Heart right ventricle (tissue), 16 donors: Measurements from ENCODE around the gene SCAF8. TPM values are rescaled to one million over a fixed set of nuclear protein-coding genes. Genes with fewer than 3 reads are reported as not detected.

Experiments
- ATAC-seq, 8 donors: fragments of 200-7000 bp; cut with Tn5 transposase; one replicate each; pipeline ENCODE4 v1.9.1; 2020; ENCODE audit warnings: mild to moderate bottlenecking in 8 of 8, moderate library complexity in 8 of 8, moderate number of reproducible peaks in 1 of 8
- DNase-seq, 2 donors: peaks; one replicate each; pipeline ENCODE4 v3.0.0-alpha.2; 2020
- H3K27ac ChIP-seq, 10 donors: fragments of 200-600 bp; sonication (generic) in 2 of 10; one replicate each; pipeline versions ENCODE4 v1.5.0 to v1.8.0; 2020 to 2022; ENCODE audit warnings: mild to moderate bottlenecking in 3 of 10
- H3K27me3 ChIP-seq, 7 donors: fragments of 200-600 bp; one replicate each; pipeline ENCODE4 v1.8.0; 2021 to 2022; ENCODE audit warnings: mild to moderate bottlenecking in 2 of 7
- H3K36me3 ChIP-seq, 9 donors: fragments of 200-600 bp; sonication (generic) in 1 of 9; one replicate each; pipeline versions ENCODE4 v1.5.0 to v1.8.0; 2020 to 2022; ENCODE audit warnings: mild to moderate bottlenecking in 2 of 9
- H3K4me1 ChIP-seq, 9 donors: fragments of 200-600 bp; sonication (generic) in 1 of 9; one replicate each; pipeline versions ENCODE4 v1.5.0 to v1.8.0; 2020 to 2022; ENCODE audit warnings: mild to moderate bottlenecking in 4 of 9
- H3K4me3 ChIP-seq, 10 donors: fragments of 200-600 bp; sonication (generic) in 2 of 10; one replicate each; pipeline versions ENCODE4 v1.5.0 to v1.8.0; 2020 to 2022; ENCODE audit warnings: mild to moderate bottlenecking in 7 of 10, moderate library complexity in 2 of 10
- H3K9me3 ChIP-seq, 11 donors: fragments of 200-600 bp in 10 of 11; sonication (generic) in 2 of 11; one replicate each; pipeline versions ENCODE4 v1.5.0 to v1.8.0; 2013 to 2022; ENCODE audit warnings: mild to moderate bottlenecking in 2 of 11, control low read depth in 1 of 11, moderate library complexity in 1 of 11
- WGBS, 2 donors: extraction: QIAGEN DNeasy Blood & Tissue Kit; methylation state at CpG; one replicate each; pipeline ENCODE4 v1.1.7; 2013; ENCODE audit warnings: inconsistent platforms in 1 of 2; 5-methylcytosine and 5-hydroxymethylcytosine counted together
- intact Hi-C, 10 donors: fragments of 100-400 bp; cut with DNase I; formaldehyde crosslinking; loops; one replicate each; pipeline versions ENCODE4 v1.11.1 to v1.14.2; 2022
- polyA plus RNA-seq, 2 donors: library from polyadenylated mRNA; stranded (reverse); fragments of 200-250 nt; gene quantifications; one replicate each; pipeline ENCODE4 v1.2.3, GENCODE V29; 2013
- total RNA-seq, 10 donors: library from RNA; stranded (reverse); fragmentation: NEBNext Ultra II Directional in 3 of 10; extraction: Animal tissue kit (Norgen Biotek cat#: 25700) in 3 of 10; gene quantifications; one replicate each; pipeline versions ENCODE4 v1.2.1 to v1.2.4, GENCODE V29; 2021 to 2023
- TF ChIP-seq, protein P1 (sequence below), 9 donors: fragments of 200-600 bp; sonication (generic) in 2 of 9; IDR thresholded peaks; one replicate each; pipeline versions ENCODE4 v1.5.0 to v1.8.0; 2021 to 2022; ENCODE audit warnings: antibody characterized with exemption in 9 of 9, mild to moderate bottlenecking in 5 of 9, moderate library complexity in 1 of 9
- donor health status: Arrhythmogenic right ventricular cardiomyopathy.
- donor health status: ischemic (EF 13 %, LVEDD 7.1; RV severe dilation, severe dysfunction).
- donor health status: healthy with polysubstance abuse.
- donor health status: DM: no; HTN: yes; CAD: no.
- donor health status: DM: no; HTN: no; CAD: no.
- donor health status: ischemic (EF 25% LVEDD 6.9; RV normal size, moderate dysfunction).
- donor health status: ischemic (EF 25% LVEDD 5.7; RV mildly dilated, moderate dysfunction).
- donor health status: healthy.
- donor health status: DM: yes; HTN: yes; CAD: no.
- donor health status: Ischemic cardiomyopathy.
- donor health status: ischemic (EF 35%, LVEDD 5.7; RV mildly dilated, moderate dysfunction).
- donor health status: nonischemic (EF 11% LVEDD 7.7; RV severe dilation, severe dysfunction).
- donor health status: DM: yes; HTN: yes; CAD: no.
- donor health status: PGD.
- donor health status: ischemic (EF 29% LVEDD 5.4; RV normal size, mild dysfunction).
- donor health status: nonischemic (EF 23%, LVEDD 6.1; RV moderate dilation, normal function).

Gene SCAF8
- total and polyA plus RNA-seq, 12 donors = 6.7 to 96.1 (median 62.8) TPM

GRCh38 chr6:154865291-154865690, 132.1 kb downstream of the SCAF8 start:
- H3K36me3 ChIP-seq = peaks cover 0 to 11% (median 0%) of the 10 kb centered on the region in 9 donors
- TF ChIP-seq, protein P1, sequence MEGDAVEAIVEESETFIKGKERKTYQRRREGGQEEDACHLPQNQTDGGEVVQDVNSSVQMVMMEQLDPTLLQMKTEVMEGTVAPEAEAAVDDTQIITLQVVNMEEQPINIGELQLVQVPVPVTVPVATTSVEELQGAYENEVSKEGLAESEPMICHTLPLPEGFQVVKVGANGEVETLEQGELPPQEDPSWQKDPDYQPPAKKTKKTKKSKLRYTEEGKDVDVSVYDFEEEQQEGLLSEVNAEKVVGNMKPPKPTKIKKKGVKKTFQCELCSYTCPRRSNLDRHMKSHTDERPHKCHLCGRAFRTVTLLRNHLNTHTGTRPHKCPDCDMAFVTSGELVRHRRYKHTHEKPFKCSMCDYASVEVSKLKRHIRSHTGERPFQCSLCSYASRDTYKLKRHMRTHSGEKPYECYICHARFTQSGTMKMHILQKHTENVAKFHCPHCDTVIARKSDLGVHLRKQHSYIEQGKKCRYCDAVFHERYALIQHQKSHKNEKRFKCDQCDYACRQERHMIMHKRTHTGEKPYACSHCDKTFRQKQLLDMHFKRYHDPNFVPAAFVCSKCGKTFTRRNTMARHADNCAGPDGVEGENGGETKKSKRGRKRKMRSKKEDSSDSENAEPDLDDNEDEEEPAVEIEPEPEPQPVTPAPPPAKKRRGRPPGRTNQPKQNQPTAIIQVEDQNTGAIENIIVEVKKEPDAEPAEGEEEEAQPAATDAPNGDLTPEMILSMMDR (IDR thresholded peaks at IDR 0.05) = no peak
- H3K27ac ChIP-seq = no peak overlapping the region
- peaks cover 0 to 18% (median 4%) of the 10 kb centered on the region in 9 donors for H3K4me1 ChIP-seq
- H3K27me3 ChIP-seq = no peaks in the 10 kb centered on the region
- WGBS, 2 donors = 66 to 70% methylated on average over 4 of the region's 4 CpGs
- no peak overlapping the region for H3K4me3 ChIP-seq
- intact Hi-C loops = loop anchor here in 5 of 10 donors (5.0 to 10.0 kb wide), 3 partner anchors 307 to 312 kb away; no protein-coding TSS in a partner anchor
- no peaks in the 10 kb centered on the region for H3K9me3 ChIP-seq
- DNase-seq (no peak), ATAC-seq (peak in 4 of 8 donors; percentile 43 to 68 (median 50))

GRCh38 chr6:154868143-154868594, 135.0 kb downstream of the SCAF8 start:
- Histone ChIP-seq H3K27ac (no peak overlapping the region), H3K9me3 (no peaks in the 10 kb centered on the region), H3K27me3 (no peaks in the 10 kb centered on the region), H3K36me3 (peaks cover 0 to 6% (median 0%) of the 10 kb centered on the region in 9 donors), H3K4me3 (no peak overlapping the region), H3K4me1 (peaks cover 0 to 27% (median 4%) of the 10 kb centered on the region in 9 donors)
- TF ChIP-seq, protein P1 (IDR thresholded peaks at IDR 0.05) = peak; percentile 51 to 86 (median 76)
- 41 to 42% methylated on average over 6 of the region's 6 CpGs for WGBS, 2 donors
- ATAC-seq = peak in 3 of 8 donors; percentile 34 to 60 (median 46)
- DNase-seq = no peak
- intact Hi-C loops = loop anchor here in 7 of 10 donors (2.0 to 10.0 kb wide), 5 partner anchors 304 to 309 kb away; no protein-coding TSS in a partner anchor

DNA sequence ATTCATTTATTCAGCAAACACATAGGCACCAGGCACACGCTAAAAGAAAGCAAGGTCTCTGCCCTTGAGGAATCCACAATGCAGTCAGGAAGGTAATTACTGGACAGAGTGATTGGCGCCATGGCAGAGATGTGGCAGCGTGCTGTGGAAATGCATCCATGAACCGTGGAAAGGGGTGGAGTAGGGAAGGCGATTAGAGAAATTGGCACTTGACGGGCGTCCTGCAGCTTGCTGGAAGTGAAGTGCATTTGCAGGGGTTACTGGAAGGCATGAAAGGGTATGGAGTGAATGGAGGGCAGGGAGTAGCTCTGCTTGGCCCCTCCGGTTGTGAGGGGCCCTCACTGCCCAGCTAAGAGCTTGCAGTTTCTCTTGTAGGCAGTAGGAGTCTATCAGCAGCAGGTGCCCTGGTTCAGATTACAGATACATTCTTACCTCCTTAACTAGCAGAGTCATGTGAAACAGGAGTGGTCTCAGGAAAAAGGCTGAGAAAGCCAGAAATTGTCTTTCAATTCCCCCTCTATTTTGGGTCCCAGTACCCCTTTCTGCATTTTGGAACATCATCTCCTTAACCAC, 139.4 kb downstream of the SCAF8 start:
- H3K27me3 ChIP-seq = no peaks in the 10 kb centered on the region
- TF ChIP-seq, protein P1 (IDR thresholded peaks at IDR 0.05) = no peak
- H3K9me3 ChIP-seq = no peaks in the 10 kb centered on the region
- H3K4me3 ChIP-seq = no peak overlapping the region
- no peak overlapping the region for H3K27ac ChIP-seq
- H3K4me1 ChIP-seq = peaks cover 0 to 23% (median 4%) of the 10 kb centered on the region in 9 donors
- WGBS, 2 donors = 76 to 83% methylated on average over 8 of the region's 8 CpGs
- intact Hi-C loops = loop anchor here in 1 of 10 donors (10.0 kb wide), 1 partner anchor 372 kb away; no protein-coding TSS in a partner anchor
- H3K36me3 ChIP-seq = peaks cover 0 to 8% (median 0%) of the 10 kb centered on the region in 9 donors
- ATAC-seq (peak in 3 of 8 donors; percentile 47 to 85 (median 77)), DNase-seq (no peak)

DNA sequence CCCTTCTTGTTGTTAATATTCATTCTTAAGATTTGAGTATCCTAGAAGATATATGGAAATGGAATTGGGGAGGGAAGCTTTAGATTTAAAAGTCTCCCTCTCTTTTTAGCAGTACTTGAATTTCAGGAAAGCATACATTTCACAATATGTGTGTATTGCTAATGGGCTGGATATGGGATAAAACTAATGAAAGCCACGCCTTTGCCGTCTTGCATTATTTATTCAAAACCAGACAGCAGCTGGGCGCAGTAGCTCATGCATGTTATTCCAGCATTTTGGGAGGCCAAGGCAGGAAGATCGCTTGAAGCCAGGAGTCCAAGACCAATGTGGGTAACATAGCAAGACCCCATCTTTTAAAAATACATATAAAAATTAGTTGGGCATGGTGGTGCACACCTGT, 140.3 kb downstream of the SCAF8 start:
- Histone ChIP-seq H3K36me3 (peaks cover 0 to 8% (median 0%) of the 10 kb centered on the region in 9 donors), H3K4me3 (no peak overlapping the region), H3K4me1 (peaks cover 0 to 32% (median 4%) of the 10 kb centered on the region in 9 donors), H3K27ac (no peak overlapping the region), H3K9me3 (no peaks in the 10 kb centered on the region), H3K27me3 (no peaks in the 10 kb centered on the region)
- TF ChIP-seq, protein P1 (IDR thresholded peaks at IDR 0.05) = no peak
- DNase-seq (no peak), ATAC-seq (no peak)
- intact Hi-C loops = loop anchor here in 1 of 10 donors (10.0 kb wide), 1 partner anchor 371 kb away; no protein-coding TSS in a partner anchor
- 97 to 98% methylated on average over 4 of the region's 4 CpGs for WGBS, 2 donors
